ENCODE results near the gene MYB.

Gene MYB

GRCh38 chr6:135176464-135176863 is 4.6 kb upstream of the MYB start:
- TF ChIP-seq CTCF (IDR thresholded peaks at IDR 0.05; ENCODE audit: low read depth, low read length): no peak
- DNase-seq (ENCODE audit: extremely low read depth, low read depth): no peak

GRCh38 chr6:135179372-135179771 is 1.7 kb upstream of the MYB start:
- no peak for DNase-seq (ENCODE audit: extremely low read depth, low read depth)
- TF ChIP-seq CTCF (IDR thresholded peaks at IDR 0.05; ENCODE audit: low read depth, low read length): no peak

- TF ChIP-seq CTCF (IDR thresholded peaks at IDR 0.05; ENCODE audit: low read depth, low read length): no peak
- DNase-seq (ENCODE audit: extremely low read depth, low read depth): no peak
These were observed 1.1 kb upstream of the MYB start for GRCh38 chr6:135179920-135180541.

GRCh38 chr6:135181333-135182070 is 394 bp downstream of the MYB start:
- TF ChIP-seq CTCF (IDR thresholded peaks at IDR 0.05; ENCODE audit: low read depth, low read length): no peak
- no peak for DNase-seq (ENCODE audit: extremely low read depth, low read depth)

- DNase-seq (ENCODE audit: extremely low read depth, low read depth): no peak
These were observed 1.2 kb downstream of the MYB start for GRCh38 chr6:135182071-135183001.

GRCh38 chr6:135183002-135183531 is 2.0 kb downstream of the MYB start:
- no peak for DNase-seq (ENCODE audit: extremely low read depth, low read depth)
- TF ChIP-seq CTCF (IDR thresholded peaks at IDR 0.05; ENCODE audit: low read depth, low read length): no peak

More at GRCh38 chr6:135182071-135183001, 1.2 kb downstream of the MYB start:
- no peak for TF ChIP-seq CTCF (IDR thresholded peaks at IDR 0.05; ENCODE audit: low read depth, low read length)
